ENCODE measurements around the gene RHOU.
"Not testable (repeated sequence)": the region's sequence is repeated elsewhere in the genome, so short reads cannot be mapped to it uniquely, and the experiment has no call there.

The RHOU gene

GRCh38 chr1:228734881-228735801, at the start of gene RHOU:
Gene RHOU (plus strand): TSS chr1:228735479. CDS start chr1:228735743, 264 bp downstream.
- no CpG with 5 or more reads among the region's 107 CpGs for WGBS (ENCODE audit: insufficient coverage, insufficient read length)
- Histone ChIP-seq H3K4me1 (ENCODE audit: control insufficient read depth, insufficient read depth, low read length) (no peaks in the 10 kb centered on the region; the same call in 1 of the 2 replicates), H3K4me3 (ENCODE audit: low read length) (peak within 1 kb of the TSS; percentile 64), H3K27ac (ENCODE audit: low read length) (no peak within 1 kb of the TSS), H3K36me3 (ENCODE audit: control insufficient read depth, insufficient read depth, low read length) (no peaks in the 10 kb centered on the region), H3K27me3 (ENCODE audit: control insufficient read depth, insufficient read depth, low read length) (peaks cover 3% of the 10 kb centered on the region; the same call in 1 of the 2 replicates), H3K9me3 (ENCODE audit: control insufficient read depth, insufficient read depth, low read length) (no peaks in the 10 kb centered on the region)
- DNase-seq (ENCODE audit: low read depth, low spot score), result no peak

- H3K4me3 ChIP-seq (ENCODE audit: low read length), result no peak overlapping the region
- WGBS (ENCODE audit: insufficient coverage, insufficient read length), result no CpG with 5 or more reads among the region's 6 CpGs
- H3K9me3 ChIP-seq (ENCODE audit: control insufficient read depth, insufficient read depth, low read length), result no peaks in the 10 kb centered on the region
- H3K27me3 ChIP-seq (ENCODE audit: control insufficient read depth, insufficient read depth, low read length), result no peaks in the 10 kb centered on the region
- no peaks in the 10 kb centered on the region for H3K4me1 ChIP-seq (ENCODE audit: control insufficient read depth, insufficient read depth, low read length)
- H3K27ac ChIP-seq (ENCODE audit: low read length), result no peak overlapping the region
- H3K36me3 ChIP-seq (ENCODE audit: control insufficient read depth, insufficient read depth, low read length), result no peaks in the 10 kb centered on the region
- no peak for DNase-seq (ENCODE audit: low read depth, low spot score)
These were observed 47.7 kb upstream of the RHOU start for GRCh38 chr1:228687587-228687986.

GRCh38 chr1:228689255-228689654, 46.0 kb upstream of the RHOU start:
- Histone ChIP-seq H3K9me3 (ENCODE audit: control insufficient read depth, insufficient read depth, low read length) (no peaks in the 10 kb centered on the region), H3K27ac (ENCODE audit: low read length) (no peak overlapping the region), H3K36me3 (ENCODE audit: control insufficient read depth, insufficient read depth, low read length) (no peaks in the 10 kb centered on the region), H3K4me1 (ENCODE audit: control insufficient read depth, insufficient read depth, low read length) (no peaks in the 10 kb centered on the region), H3K4me3 (ENCODE audit: low read length) (no peak overlapping the region), H3K27me3 (ENCODE audit: control insufficient read depth, insufficient read depth, low read length) (no peaks in the 10 kb centered on the region)
- no peak for DNase-seq (ENCODE audit: low read depth, low spot score)
- no CpG with 5 or more reads among the region's 4 CpGs for WGBS (ENCODE audit: insufficient coverage, insufficient read length)

GRCh38 chr1:228691211-228691610, 44.1 kb upstream of the RHOU start:
- no CpG with 5 or more reads among the region's 2 CpGs for WGBS (ENCODE audit: insufficient coverage, insufficient read length)
- H3K9me3 ChIP-seq (ENCODE audit: control insufficient read depth, insufficient read depth, low read length), result no peaks in the 10 kb centered on the region

GRCh38 chr1:228691926-228692325, 43.4 kb upstream of the RHOU start:
- H3K9me3 ChIP-seq (ENCODE audit: control insufficient read depth, insufficient read depth, low read length), result no peaks in the 10 kb centered on the region
- no CpG with 5 or more reads among the region's 1 CpG for WGBS (ENCODE audit: insufficient coverage, insufficient read length)
- H3K4me1 ChIP-seq (ENCODE audit: control insufficient read depth, insufficient read depth, low read length), result no peaks in the 10 kb centered on the region
- no peak overlapping the region for H3K27ac ChIP-seq (ENCODE audit: low read length)
- H3K4me3 ChIP-seq (ENCODE audit: low read length), result no peak overlapping the region
- DNase-seq (ENCODE audit: low read depth, low spot score), result peak; percentile 16
- no peaks in the 10 kb centered on the region for H3K36me3 ChIP-seq (ENCODE audit: control insufficient read depth, insufficient read depth, low read length)
- no peaks in the 10 kb centered on the region for H3K27me3 ChIP-seq (ENCODE audit: control insufficient read depth, insufficient read depth, low read length)

More at GRCh38 chr1:228691211-228691610, 44.1 kb upstream of the RHOU start:
- Histone ChIP-seq H3K36me3 (ENCODE audit: control insufficient read depth, insufficient read depth, low read length) (no peaks in the 10 kb centered on the region), H3K27me3 (ENCODE audit: control insufficient read depth, insufficient read depth, low read length) (no peaks in the 10 kb centered on the region), H3K4me1 (ENCODE audit: control insufficient read depth, insufficient read depth, low read length) (no peaks in the 10 kb centered on the region), H3K27ac (ENCODE audit: low read length) (no peak overlapping the region), H3K4me3 (ENCODE audit: low read length) (no peak overlapping the region)
- DNase-seq (ENCODE audit: low read depth, low spot score), result no peak

GRCh38 chr1:228694447-228694846, 40.8 kb upstream of the RHOU start:
- H3K4me3 ChIP-seq (ENCODE audit: low read length); H3K9me3 ChIP-seq (ENCODE audit: control insufficient read depth, insufficient read depth, low read length); DNase-seq (ENCODE audit: low read depth, low spot score); H3K27me3 ChIP-seq (ENCODE audit: control insufficient read depth, insufficient read depth, low read length); H3K27ac ChIP-seq (ENCODE audit: low read length); H3K36me3 ChIP-seq (ENCODE audit: control insufficient read depth, insufficient read depth, low read length); H3K4me1 ChIP-seq (ENCODE audit: control insufficient read depth, insufficient read depth, low read length): not testable (repeated sequence)
- WGBS (ENCODE audit: insufficient coverage, insufficient read length), result no CpG with 5 or more reads among the region's 3 CpGs

- DNase-seq (ENCODE audit: low read depth, low spot score), result no peak
- WGBS (ENCODE audit: insufficient coverage, insufficient read length), result no CpG with 5 or more reads among the region's 9 CpGs
- Histone ChIP-seq H3K4me1 (ENCODE audit: control insufficient read depth, insufficient read depth, low read length) (peaks cover 2% of the 10 kb centered on the region; the same call in 1 of the 2 replicates), H3K27me3 (ENCODE audit: control insufficient read depth, insufficient read depth, low read length) (no peaks in the 10 kb centered on the region), H3K4me3 (ENCODE audit: low read length) (no peak overlapping the region), H3K36me3 (ENCODE audit: control insufficient read depth, insufficient read depth, low read length) (no peaks in the 10 kb centered on the region), H3K9me3 (ENCODE audit: control insufficient read depth, insufficient read depth, low read length) (no peaks in the 10 kb centered on the region), H3K27ac (ENCODE audit: low read length) (no peak overlapping the region)
These were observed 40.0 kb upstream of the RHOU start for GRCh38 chr1:228695015-228695955.

GRCh38 chr1:228697207-228698016, 37.9 kb upstream of the RHOU start:
- Histone ChIP-seq H3K27ac (ENCODE audit: low read length) (no peak overlapping the region), H3K27me3 (ENCODE audit: control insufficient read depth, insufficient read depth, low read length) (no peaks in the 10 kb centered on the region), H3K4me1 (ENCODE audit: control insufficient read depth, insufficient read depth, low read length) (peaks cover 2% of the 10 kb centered on the region; the same call in 1 of the 2 replicates), H3K9me3 (ENCODE audit: control insufficient read depth, insufficient read depth, low read length) (no peaks in the 10 kb centered on the region), H3K36me3 (ENCODE audit: control insufficient read depth, insufficient read depth, low read length) (no peaks in the 10 kb centered on the region), H3K4me3 (ENCODE audit: low read length) (no peak overlapping the region)
- no peak for DNase-seq (ENCODE audit: low read depth, low spot score)
- no CpG with 5 or more reads among the region's 6 CpGs for WGBS (ENCODE audit: insufficient coverage, insufficient read length)

GRCh38 chr1:228698017-228698329, 37.3 kb upstream of the RHOU start:
- H3K27me3 ChIP-seq (ENCODE audit: control insufficient read depth, insufficient read depth, low read length), result no peaks in the 10 kb centered on the region
- H3K27ac ChIP-seq (ENCODE audit: low read length), result no peak overlapping the region
- H3K4me1 ChIP-seq (ENCODE audit: control insufficient read depth, insufficient read depth, low read length), result peaks cover 2% of the 10 kb centered on the region; the same call in 1 of the 2 replicates
- no peaks in the 10 kb centered on the region for H3K9me3 ChIP-seq (ENCODE audit: control insufficient read depth, insufficient read depth, low read length)
- H3K4me3 ChIP-seq (ENCODE audit: low read length), result no peak overlapping the region
- no peaks in the 10 kb centered on the region for H3K36me3 ChIP-seq (ENCODE audit: control insufficient read depth, insufficient read depth, low read length)
- no CpG with 5 or more reads among the region's 1 CpG for WGBS (ENCODE audit: insufficient coverage, insufficient read length)
- no peak for DNase-seq (ENCODE audit: low read depth, low spot score)

GRCh38 chr1:228702433-228702832, 32.8 kb upstream of the RHOU start:
- H3K36me3 ChIP-seq (ENCODE audit: control insufficient read depth, insufficient read depth, low read length), result no peaks in the 10 kb centered on the region
- H3K9me3 ChIP-seq (ENCODE audit: control insufficient read depth, insufficient read depth, low read length), result no peaks in the 10 kb centered on the region
- WGBS (ENCODE audit: insufficient coverage, insufficient read length), result no CpG with 5 or more reads among the region's 1 CpG
- no peak overlapping the region for H3K27ac ChIP-seq (ENCODE audit: low read length)
- no peak overlapping the region for H3K4me3 ChIP-seq (ENCODE audit: low read length)
- peaks cover under 1% of the 10 kb centered on the region; the same call in 1 of the 2 replicates for H3K4me1 ChIP-seq (ENCODE audit: control insufficient read depth, insufficient read depth, low read length)
- DNase-seq (ENCODE audit: low read depth, low spot score), result no peak
- no peaks in the 10 kb centered on the region for H3K27me3 ChIP-seq (ENCODE audit: control insufficient read depth, insufficient read depth, low read length)
